Measurements from ENCODE around the gene P2RY6.

- TF ChIP-seq CTCF (IDR thresholded peaks at IDR 0.05; ENCODE audit: control extremely low read depth in 1 of 3, insufficient read depth in 1 of 3, low read depth in 1 of 3, low read length in 3 of 3) = peak; percentile 50 to 59 (median 53)
- no peak for TF ChIP-seq CEBPB (IDR thresholded peaks at IDR 0.05; ENCODE audit: low read depth, low read length)
- TF ChIP-seq CBX5 (IDR thresholded peaks at IDR 0.05; ENCODE audit: low read depth, low read length) = no peak
- TF ChIP-seq RAD21 (IDR thresholded peaks at IDR 0.05 in 1 of 2, conservative IDR thresholded peaks at IDR 0.05 in 1 of 2; ENCODE audit: low read depth in 2 of 2, low read length in 2 of 2) = peak; percentile 47 to 54
- TF ChIP-seq POLR2AphosphoS5 (IDR thresholded peaks at IDR 0.05; ENCODE audit: low read depth, low read length) = no peak
- TF ChIP-seq POLR2A (IDR thresholded peaks at IDR 0.05; ENCODE audit: control extremely low read depth in 1 of 2, low read depth in 2 of 2, low read length in 2 of 2) = no peak
- no peak for TF ChIP-seq BACH1 (IDR thresholded peaks at IDR 0.05; ENCODE audit: low read length)
- TF ChIP-seq JUND (IDR thresholded peaks at IDR 0.05; ENCODE audit: low read length) = no peak
- TF ChIP-seq NRF1 (IDR thresholded peaks at IDR 0.05; ENCODE audit: low read depth, low read length) = no peak
- no peak for TF ChIP-seq ASH2L (IDR thresholded peaks at IDR 0.05; ENCODE audit: low read length)
- no peak for TF ChIP-seq SIN3A (conservative IDR thresholded peaks at IDR 0.05 in 1 of 2, IDR thresholded peaks at IDR 0.05 in 1 of 2; ENCODE audit: low read depth in 1 of 2, low read length in 2 of 2)
- no peak for TF ChIP-seq KDM1A (IDR thresholded peaks at IDR 0.05; ENCODE audit: borderline replicate concordance, low read length)
- TF ChIP-seq MAFK (IDR thresholded peaks at IDR 0.05; ENCODE audit: low read depth, low read length) = no peak
- TF ChIP-seq MAX (IDR thresholded peaks at IDR 0.05) = no peak
Measured at GRCh38 chr11:73286240-73286810, 14.2 kb downstream of the P2RY6 start.

All from H1 (cell line).